HL-60 (cell line): ENCODE results near the gene TDRD1.

ENCODE experiments used
- DNase-seq, 2 experiments: peaks; one replicate each; pipeline ENCODE4 v3.0.0-alpha.2; 2010 to 2020; ENCODE audit warnings: low read depth in 1 of 2, low spot score in 1 of 2
- H3K27ac ChIP-seq: fragments of 250-450 bp; sonication (Bioruptor Pico); replicated peaks from 2 replicates; pipeline ENCODE4 v1.5.1; 2020; ENCODE audit warnings: mild to moderate bottlenecking, moderate library complexity
- H3K27me3 ChIP-seq: fragments of 250-450 bp; sonication (Bioruptor Pico); 2 replicates; pipeline ENCODE4 v1.5.1; 2021; ENCODE audit warnings: mild to moderate bottlenecking, moderate library complexity; ENCODE audit not compliant: insufficient read depth, poor library complexity, severe bottlenecking
- H3K4me3 ChIP-seq: replicated peaks from 2 replicates; pipeline ENCODE4 v1.5.1; 2011; ENCODE audit warnings: mild to moderate bottlenecking, control low read depth, low read length; ENCODE audit not compliant: insufficient read depth
- CTCF ChIP-seq: IDR thresholded peaks from one replicate; pipeline ENCODE4 v1.5.1; 2011; ENCODE audit warnings: low read length, control low read depth, inconsistent platforms; ENCODE audit not compliant: insufficient read depth
- GABPA ChIP-seq: IDR thresholded peaks from 2 replicates; pipeline ENCODE4 v1.6.1; 2012; ENCODE audit warnings: low read depth
- POLR2AphosphoS5 ChIP-seq: IDR thresholded peaks from 2 replicates; pipeline ENCODE4 v1.6.1; 2012; ENCODE audit warnings: low read depth
- SPI1 ChIP-seq: IDR thresholded peaks from 2 replicates; pipeline ENCODE4 v1.6.1; 2012; ENCODE audit warnings: low read depth, mild to moderate bottlenecking, borderline replicate concordance
- TF ChIP-seq, protein P1 (sequence below): IDR thresholded peaks from 2 replicates; pipeline ENCODE4 v1.6.1; 2012; ENCODE audit warnings: low read depth; ENCODE audit not compliant: insufficient replicate concordance

The TDRD1 gene

DNA sequence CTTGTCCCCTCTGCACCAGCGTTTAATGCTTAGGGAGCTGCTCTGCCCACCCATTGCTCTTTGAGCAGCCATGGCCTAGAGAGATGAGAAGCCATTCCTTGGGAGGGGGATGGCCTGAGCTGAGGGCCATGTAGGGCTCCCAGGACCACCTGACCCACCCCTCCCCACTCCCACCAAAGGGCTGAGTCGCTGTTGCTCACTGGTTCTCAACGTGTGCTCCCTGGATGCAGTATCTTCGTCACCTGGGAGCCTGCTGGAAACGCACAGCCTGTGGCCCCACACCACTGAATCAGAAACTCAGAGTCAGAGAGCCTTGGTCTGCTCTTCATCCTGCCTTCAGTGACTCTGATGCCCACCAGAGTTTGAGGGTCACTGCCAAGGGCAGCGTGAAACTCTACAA, 96.9 kb downstream of the TDRD1 start:
- no peak for TF ChIP-seq GABPA
- TF ChIP-seq, protein P1, sequence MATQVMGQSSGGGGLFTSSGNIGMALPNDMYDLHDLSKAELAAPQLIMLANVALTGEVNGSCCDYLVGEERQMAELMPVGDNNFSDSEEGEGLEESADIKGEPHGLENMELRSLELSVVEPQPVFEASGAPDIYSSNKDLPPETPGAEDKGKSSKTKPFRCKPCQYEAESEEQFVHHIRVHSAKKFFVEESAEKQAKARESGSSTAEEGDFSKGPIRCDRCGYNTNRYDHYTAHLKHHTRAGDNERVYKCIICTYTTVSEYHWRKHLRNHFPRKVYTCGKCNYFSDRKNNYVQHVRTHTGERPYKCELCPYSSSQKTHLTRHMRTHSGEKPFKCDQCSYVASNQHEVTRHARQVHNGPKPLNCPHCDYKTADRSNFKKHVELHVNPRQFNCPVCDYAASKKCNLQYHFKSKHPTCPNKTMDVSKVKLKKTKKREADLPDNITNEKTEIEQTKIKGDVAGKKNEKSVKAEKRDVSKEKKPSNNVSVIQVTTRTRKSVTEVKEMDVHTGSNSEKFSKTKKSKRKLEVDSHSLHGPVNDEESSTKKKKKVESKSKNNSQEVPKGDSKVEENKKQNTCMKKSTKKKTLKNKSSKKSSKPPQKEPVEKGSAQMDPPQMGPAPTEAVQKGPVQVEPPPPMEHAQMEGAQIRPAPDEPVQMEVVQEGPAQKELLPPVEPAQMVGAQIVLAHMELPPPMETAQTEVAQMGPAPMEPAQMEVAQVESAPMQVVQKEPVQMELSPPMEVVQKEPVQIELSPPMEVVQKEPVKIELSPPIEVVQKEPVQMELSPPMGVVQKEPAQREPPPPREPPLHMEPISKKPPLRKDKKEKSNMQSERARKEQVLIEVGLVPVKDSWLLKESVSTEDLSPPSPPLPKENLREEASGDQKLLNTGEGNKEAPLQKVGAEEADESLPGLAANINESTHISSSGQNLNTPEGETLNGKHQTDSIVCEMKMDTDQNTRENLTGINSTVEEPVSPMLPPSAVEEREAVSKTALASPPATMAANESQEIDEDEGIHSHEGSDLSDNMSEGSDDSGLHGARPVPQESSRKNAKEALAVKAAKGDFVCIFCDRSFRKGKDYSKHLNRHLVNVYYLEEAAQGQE = no peak
- no peak for TF ChIP-seq CTCF
- TF ChIP-seq SPI1 = no peak
- TF ChIP-seq POLR2AphosphoS5 = no peak
- H3K27me3 ChIP-seq = no peaks in the 10 kb centered on the region
- no peak overlapping the region for H3K4me3 ChIP-seq

GRCh38 chr10:114276671-114277070, 97.5 kb downstream of the TDRD1 start:
- Histone ChIP-seq H3K4me3 (no peak overlapping the region), H3K27ac (no peak overlapping the region), H3K27me3 (no peaks in the 10 kb centered on the region)
- TF ChIP-seq GABPA (no peak), SPI1 (no peak), CTCF (no peak), POLR2AphosphoS5 (no peak)
- TF ChIP-seq, protein P1 = no peak
- no peak for DNase-seq

More for the DNA sequence above, 96.9 kb downstream of the TDRD1 start:
- DNase-seq = no peak
- no peak overlapping the region for H3K27ac ChIP-seq

- Histone ChIP-seq H3K27ac (no peak overlapping the region), H3K4me3 (no peak overlapping the region), H3K27me3 (no peaks in the 10 kb centered on the region)
- no peak for DNase-seq
- TF ChIP-seq CTCF (no peak), GABPA (no peak), SPI1 (no peak), POLR2AphosphoS5 (no peak)
- TF ChIP-seq, protein P1 = no peak
Observed at GRCh38 chr10:114278140-114278883, 99.2 kb downstream of the TDRD1 start.
